ENCODE results near the gene KAT6B.
"Not testable (repeated sequence)": the region's sequence is repeated elsewhere in the genome, so short reads cannot be mapped to it uniquely, and the experiment has no call there.

KAT6B gene

DNA sequence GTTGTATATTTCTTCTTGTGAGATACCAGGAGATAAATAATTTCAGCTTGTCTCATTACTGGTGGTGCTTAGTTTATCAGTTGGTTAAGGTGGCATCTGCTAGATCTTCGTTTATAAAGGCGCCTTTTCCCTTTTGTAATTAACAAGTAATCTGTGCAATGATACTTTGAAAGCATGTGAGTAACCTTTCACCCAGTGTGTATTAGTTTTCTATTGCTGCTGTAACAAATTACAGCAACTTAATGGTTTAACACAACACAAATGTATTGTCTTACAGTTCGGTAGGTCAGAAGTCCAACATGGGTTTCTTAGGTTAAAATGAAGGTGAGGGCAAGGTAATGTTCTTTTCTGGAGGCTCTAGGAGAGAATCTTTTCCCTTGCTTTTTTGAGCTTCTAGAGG is 30.5 kb downstream of the KAT6B start:
- DNase-seq (ENCODE audit: low read depth in 1 of 2, low spot score in 1 of 2) = no peak

DNA sequence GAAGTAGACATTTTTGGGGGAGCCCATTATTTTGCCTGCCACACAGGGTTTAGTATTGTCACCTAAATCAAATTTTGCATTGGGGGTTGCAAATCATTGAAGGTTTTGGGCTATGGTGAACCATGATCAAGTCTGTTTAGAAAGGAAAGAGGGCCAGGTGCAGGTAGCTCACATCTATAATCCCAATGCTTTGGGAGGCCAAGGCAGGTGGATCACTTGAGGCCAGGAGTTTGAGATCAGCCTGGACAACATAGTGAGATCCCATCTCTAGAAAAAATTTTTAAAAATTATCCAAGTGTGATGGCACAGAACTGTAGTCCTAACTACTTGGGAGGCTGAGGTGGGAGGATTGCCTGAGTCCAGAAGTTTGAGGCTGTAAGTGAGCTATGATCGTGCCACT is 31.2 kb downstream of the KAT6B start:
- DNase-seq (ENCODE audit: low read depth in 1 of 2, low spot score in 1 of 2) = no peak

DNA sequence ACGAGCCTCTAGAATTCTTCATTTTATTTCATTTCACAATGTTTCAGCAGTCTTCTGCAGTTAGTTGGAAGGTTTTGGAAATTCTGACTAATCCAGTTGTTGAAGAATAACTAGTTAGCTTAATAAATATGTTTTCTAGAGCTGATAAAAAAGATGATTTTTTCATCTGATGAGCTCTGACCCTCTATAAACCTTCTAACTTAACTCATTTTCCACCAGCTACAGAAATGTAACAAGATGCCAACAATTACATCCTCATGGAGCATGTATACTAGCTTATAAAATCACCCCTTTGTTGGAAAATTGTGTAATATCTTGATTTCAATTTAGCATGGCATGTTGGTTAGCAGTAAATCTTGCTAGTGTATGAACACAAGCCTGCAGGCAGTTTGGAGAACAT is 33.1 kb downstream of the KAT6B start:
- DNase-seq (ENCODE audit: low read depth in 1 of 2, low spot score in 1 of 2) = no peak

DNA sequence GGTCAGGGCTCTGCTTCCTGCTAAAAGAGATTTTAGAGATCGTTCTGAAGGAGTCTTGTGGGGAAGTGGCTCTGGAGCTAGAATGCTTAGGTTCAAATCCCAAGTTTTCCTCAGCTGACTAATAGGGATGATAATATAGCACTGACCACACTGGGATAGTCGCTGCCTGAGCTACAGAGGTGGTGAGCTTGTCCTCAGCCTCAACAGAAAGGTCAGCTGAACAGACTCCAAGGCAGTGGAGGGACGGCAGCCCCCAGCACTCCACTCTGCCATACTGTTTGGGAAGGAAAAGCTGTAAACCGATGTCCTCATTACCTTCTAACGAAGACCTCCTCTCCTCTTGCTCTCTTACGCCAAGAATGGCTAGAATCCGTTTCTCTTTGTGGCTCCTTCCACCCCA is 36.2 kb downstream of the KAT6B start:
- DNase-seq (ENCODE audit: low read depth in 1 of 2, low spot score in 1 of 2) = no peak

DNA sequence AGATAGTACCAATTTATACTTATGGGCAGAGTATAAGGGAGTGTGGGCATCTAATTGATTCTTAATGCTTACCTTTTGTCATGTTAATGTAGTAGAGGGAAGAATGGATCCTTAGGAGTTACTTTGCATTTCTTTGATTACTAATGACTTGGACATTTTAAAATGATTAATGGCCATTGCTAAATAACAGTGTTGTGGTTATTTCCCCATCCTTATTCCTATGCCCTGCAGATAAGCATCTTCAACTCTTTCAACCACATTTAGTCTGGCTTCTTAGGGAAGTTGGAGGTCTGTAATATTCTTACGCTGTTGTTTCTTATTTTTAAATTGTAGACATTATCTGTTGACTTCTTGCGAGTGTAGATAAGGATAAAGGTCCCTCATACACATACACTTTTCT is 37.2 kb downstream of the KAT6B start:
- no peak for DNase-seq (ENCODE audit: low read depth in 1 of 2, low spot score in 1 of 2)

DNA sequence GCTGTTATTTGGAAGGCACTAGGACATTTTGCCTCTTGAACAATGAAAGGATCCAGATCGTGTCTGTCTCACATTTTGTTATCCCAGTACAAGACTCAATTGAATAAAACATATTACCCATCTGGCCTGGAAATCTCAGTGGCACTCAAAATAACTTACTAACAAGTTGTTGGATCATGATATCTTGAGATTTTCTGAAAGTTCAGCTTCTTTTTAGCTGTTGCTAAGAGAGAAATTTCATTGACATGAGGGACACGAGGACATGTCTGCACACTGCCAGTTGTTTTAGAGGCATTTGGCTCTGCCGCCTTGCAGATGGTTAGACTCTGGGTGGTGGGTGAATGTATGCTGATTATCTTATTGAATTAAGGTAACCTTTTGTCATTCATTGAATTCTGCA is 41.0 kb downstream of the KAT6B start:
- DNase-seq (ENCODE audit: low read depth in 1 of 2, low spot score in 1 of 2) = no peak

DNA sequence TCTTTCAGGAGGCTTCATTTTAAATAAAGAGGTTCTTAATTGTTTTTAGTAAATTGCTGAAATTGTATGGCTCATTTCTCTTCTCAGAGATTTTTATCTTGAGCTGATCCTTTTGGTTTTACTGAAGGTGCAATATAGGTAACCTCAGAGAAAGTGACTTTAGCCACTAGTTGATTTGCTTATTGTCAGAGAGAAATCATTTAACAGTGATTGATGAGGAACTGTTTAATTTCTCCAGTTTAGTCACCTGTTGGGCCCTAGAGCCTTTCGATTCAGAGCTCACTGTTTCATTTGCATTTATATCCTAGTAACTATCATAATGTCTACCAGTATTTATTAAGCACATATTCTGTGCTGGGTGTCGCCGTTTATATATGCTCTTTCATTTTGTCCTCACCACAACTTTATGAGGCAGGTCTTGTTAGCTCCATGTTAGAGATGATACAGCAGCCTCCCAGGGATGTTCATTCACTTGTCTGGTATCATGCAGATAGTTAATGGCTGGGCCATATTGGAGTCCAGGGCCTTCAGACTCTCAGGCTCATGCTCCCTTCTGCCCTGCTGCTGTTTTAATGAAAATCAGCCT is 42.1 kb downstream of the KAT6B start:
- DNase-seq (ENCODE audit: low read depth in 1 of 2, low spot score in 1 of 2) = no peak

DNA sequence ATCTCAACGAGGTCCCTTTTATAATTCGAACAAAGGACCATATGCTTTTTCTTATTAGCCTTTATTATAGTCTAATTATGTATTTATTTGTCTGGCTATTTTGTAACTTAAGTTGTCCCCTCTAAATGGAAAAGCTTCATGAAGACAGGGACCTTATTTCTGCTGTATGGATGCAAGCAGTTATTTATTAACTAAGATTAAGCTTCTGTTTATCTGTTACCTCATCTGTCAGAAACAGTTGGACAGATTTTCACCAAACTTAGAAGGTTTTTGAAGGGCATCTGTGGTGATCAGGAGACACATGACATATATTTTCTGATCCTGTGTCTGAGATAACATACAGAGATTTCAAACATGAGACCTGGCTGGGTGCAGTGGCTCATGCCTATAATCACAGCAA is 43.2 kb downstream of the KAT6B start:
- DNase-seq (ENCODE audit: low read depth in 1 of 2, low spot score in 1 of 2) = no peak

DNA sequence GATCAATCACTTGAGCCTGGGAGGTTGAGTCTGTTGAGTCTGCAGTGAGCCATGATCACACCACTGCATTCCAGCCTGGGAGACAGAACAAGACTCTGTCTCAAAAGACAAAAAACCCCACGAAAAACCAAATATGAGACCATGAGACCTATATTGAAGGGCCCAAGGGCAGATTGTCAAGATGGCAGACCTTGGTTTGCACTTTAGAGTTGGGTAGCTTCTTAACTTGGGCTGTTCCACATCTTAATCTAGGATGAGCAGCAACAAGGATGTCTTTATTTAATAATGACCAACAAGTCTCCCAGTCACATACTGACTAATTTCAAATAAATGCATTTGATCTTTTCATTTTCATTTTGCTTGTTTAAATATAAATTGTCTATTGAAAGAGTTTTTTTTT is 43.8 kb downstream of the KAT6B start:
- no peak for DNase-seq (ENCODE audit: low read depth in 1 of 2, low spot score in 1 of 2)

DNA sequence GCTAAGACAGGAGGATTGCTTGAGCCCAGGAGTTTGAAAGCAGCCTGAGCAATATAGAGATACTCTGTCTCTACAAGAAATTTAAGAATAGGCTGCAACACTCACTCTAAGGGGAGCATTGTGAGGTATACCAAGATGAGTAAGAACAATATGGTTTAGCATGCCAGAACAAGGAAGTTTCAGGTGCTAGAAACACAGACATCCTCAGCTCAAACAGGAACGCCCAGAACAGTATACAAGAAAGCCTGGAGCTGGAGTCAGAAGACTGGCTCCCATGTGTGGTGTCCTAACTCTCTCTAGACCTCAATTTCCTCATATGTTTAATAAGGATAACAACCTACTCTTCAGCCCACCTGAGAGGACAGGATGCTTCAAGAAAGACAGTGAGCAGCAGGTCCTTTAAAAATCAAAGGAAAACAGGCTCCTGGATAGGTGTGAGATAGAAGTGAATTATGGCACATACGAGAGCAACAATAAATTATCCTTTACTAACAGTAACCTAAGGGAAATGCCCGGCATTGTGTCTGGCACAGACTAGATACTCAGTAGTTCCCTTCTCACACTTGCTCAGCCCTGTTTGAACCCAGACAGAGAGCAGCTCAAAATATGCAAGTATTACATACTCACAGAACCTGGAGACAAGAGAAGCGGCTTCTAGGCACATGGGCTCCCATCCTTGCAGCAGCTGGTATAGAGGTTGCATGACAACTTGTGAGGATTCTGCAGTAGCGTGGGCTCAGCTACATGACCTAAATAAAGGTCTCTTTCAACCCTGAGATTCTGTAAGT is 45.4 kb downstream of the KAT6B start:
- DNase-seq (ENCODE audit: low read depth in 1 of 2, low spot score in 1 of 2) = no peak

DNA sequence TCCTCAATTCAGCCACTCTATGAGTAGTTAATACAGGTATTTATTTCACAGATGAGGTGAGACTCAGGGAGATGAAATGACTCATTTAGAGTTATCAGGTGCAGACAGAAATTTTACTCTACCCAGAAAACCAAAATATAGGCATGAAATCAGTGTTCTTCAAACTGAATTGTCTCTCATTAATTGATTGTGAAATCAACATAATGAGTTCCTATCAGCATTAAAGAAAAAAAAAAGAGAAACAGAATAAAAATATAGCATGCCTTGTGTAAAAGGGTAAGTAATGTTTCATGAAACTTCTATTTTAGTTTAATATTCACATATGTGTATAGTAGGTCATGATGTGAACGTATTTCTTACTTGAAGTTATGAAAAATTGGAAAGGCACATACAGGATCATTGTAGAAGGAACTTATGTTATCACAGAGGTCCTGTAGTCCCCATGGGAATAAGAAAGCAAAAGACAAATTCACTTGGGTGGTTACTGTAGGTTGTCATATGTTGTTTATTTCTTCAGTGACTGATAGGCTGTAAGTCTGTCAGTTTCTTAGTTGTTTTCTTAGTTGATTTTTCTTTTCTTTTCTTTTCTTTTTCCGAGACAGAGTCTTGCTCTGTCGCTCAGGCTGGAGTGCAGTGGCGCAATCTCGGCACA is 47.5 kb downstream of the KAT6B start:
- no peak for DNase-seq (ENCODE audit: low read depth in 1 of 2, low spot score in 1 of 2)

DNA sequence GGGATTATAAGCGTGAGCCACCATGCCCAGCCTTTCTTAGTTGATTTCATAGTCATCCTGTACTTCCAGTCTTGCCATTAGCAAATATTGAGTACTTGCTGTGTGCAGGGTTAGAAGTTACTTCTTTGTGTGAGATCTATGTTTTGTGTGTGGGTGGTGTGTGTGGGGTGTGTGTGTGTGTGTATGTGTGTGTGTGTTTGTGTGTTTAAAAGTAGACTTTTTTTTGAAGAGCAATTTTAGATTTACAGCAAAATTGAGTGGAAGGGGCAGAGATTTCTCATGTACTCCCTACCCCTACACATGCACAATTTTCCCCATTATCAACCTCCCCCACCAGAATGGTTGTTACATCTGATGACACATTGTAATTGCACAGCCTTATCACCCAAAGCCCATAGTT is 48.2 kb downstream of the KAT6B start:
- DNase-seq (ENCODE audit: low read depth in 1 of 2, low spot score in 1 of 2) = no peak

DNA sequence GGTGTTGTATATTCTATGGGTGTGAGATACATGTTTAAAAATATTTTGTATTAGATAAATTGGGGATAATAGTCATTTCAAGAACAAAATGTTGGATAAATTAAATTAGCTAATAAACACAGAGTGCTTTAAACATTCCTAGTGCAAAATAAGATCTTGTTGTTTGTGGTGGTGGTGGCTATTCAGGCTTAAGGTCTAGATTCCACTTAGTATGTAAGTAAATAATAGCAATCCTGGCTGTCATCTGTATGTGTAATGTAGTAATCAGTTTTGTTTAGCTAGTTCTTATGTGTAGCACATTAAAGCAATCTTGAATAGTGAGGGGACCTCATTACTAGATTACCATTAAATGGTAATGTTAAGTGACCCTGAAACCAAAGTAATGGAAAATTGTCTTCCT is 48.7 kb downstream of the KAT6B start:
- DNase-seq (ENCODE audit: low read depth in 1 of 2, low spot score in 1 of 2) = no peak

DNA sequence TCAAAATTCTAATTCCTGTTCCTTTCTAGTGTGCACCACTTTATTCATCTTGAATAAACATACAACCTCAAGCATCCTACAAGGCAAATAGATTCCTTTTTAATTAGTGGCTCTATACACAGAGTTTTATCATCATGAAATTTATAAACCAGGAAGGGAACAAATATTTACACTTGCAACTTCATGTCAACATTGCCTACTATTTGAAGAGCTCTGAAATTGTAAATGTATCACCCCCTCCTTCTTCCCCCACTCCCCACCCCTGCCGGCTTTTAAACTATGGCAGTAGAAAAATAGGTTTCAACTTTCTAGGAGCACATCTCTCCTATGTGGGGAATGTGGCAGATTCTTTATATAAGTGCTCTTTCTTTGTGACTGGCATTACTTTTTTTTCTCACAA is 49.6 kb downstream of the KAT6B start:
- no peak for DNase-seq (ENCODE audit: low read depth in 1 of 2, low spot score in 1 of 2)

DNA sequence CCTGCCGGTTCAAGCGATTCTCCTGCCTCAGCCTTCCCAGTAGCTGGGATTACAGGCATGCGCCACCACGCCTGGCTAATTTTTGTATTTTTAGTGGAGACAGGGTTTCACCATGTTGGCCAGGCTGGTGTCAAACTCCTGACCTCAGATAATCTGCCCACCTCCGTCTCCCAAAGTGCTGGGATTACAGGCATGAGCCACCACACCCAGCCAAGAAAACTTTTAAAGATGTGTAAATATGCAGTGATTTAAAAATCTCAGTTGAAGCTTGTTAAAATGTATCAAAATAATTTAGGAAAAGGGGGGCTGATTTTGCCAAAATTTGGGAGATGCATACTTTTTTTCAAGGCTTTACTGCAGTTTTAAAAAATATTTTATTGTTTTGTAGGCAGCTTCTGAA is 50.7 kb downstream of the KAT6B start:
- DNase-seq (ENCODE audit: low read depth in 1 of 2, low spot score in 1 of 2) = not testable (repeated sequence)

DNA sequence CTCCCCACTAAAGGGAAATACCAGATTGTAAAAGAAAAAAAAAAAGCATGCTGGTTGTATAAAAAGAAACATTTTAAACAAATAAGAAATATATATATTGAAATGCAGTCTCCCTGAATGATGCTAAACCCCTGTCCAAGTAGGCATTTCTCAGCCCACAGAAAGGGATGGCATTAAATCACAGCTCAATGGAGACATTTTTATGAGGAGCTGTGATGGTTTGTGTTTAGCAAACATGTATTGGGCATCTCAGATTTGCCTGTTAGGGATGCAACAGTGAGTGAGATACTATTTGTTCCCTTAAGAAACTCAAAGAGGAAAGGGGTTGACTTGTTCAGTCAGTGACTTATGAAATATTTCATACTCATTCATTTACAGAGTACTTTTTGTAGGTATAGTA is 51.5 kb downstream of the KAT6B start:
- DNase-seq (ENCODE audit: low read depth in 1 of 2, low spot score in 1 of 2) = no peak

DNA sequence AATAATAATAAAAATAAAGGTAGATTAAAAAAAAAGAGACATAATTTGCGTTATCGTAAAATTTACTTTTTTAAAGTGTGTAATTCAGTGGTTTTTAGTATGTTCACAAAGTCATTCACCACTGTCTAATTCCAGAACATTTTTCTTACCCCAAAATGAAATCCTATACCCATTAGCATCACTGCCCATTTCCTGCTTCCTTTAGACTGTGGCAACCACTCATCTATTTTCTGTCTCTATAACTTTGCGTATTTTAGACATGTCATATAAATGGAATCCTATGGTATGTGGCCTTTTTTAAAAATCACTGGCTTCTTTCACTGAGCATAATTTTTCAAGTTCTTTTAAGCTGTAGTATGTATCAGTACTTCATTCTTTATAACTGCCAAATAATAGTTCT is 53.6 kb downstream of the KAT6B start:
- no peak for DNase-seq (ENCODE audit: low read depth in 1 of 2, low spot score in 1 of 2)

DNA sequence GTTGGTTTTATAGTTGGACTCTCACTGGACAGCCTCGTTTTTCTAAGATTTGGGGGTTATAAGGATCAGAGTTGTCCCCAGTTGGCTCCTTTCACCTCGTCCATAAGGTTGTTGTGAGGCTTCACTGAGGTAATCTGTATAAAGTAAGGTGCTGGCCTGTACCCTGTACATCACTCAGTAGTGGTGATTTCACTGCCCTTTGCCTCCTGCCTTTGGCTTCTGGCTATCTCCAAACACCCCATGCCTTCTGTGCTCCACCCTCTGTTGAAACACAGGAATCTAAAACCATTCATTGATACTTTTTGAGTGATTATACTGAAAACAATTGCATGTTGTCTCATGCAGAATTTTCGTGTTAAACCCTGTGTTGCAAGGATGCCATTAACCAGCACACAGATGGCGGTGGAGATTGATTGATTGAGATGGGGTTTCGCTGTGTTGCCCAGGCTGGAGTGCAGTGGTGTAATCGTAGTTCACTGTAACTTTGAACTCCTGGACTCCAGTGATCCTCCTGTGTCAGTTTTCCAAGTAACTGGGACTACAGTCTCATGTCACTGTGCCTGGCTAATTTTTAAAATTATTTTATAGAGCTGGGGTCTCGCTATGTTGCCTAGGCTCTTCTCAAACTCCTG is 55.0 kb downstream of the KAT6B start:
- DNase-seq (ENCODE audit: low read depth in 1 of 2, low spot score in 1 of 2) = no peak

DNA sequence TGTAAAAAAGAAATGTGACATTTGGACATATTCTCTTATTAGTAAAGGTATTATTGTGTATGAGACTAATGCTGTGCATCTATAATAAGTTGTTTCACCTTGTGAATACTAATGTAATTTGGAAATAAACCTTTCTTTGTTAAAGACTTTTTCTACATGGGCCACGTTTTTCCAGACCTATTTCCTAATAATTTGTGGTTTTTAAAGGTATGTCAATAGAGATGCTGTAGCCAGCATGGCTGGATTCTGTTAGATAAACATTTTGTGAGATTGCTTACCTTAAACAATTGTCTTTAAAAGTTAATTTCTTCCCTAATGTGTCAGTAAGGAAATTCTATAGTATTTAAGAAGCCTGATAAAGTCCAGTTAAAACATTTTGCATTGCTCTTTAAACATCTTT is 56.0 kb downstream of the KAT6B start:
- no peak for DNase-seq (ENCODE audit: low read depth in 1 of 2, low spot score in 1 of 2)

DNA sequence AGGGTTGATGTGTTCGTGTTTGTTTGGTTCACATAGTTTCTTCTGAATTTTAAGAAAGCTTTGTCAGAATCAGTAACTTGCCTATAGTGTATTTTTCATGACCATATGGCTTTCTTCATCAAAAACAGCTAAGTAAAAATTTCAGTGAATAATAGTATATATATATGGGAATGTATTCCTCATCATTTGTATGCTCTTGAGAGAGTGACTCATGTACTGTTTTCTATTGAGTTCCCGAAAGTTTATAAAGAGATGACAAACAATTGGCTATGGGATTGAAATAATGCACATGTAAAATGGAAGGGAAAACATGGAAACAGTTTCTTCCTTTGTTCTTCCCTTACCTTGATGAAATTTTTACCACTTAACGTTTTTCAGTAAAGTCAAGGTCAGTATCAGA is 56.4 kb downstream of the KAT6B start:
- no peak for DNase-seq (ENCODE audit: low read depth in 1 of 2, low spot score in 1 of 2)

DNA sequence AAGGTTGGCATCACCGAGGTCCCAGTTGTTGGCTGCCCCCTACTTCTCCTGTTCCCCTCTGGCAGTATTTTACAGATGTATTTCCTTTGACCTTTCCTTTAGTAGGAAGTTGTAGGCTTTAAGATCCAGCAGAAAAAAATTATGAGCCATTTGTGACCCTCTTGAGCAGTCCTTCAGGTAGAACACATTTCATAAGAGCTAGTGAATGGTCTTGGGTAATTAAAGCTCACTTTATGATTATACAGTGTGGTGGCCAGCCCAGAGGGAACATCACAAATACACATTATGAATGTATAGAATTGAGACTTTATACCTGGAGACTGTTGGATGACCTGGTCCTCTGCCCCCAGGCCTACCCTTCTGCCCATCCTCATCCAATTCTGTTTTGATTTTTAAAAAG is 57.0 kb downstream of the KAT6B start:
- no peak for DNase-seq (ENCODE audit: low read depth in 1 of 2, low spot score in 1 of 2)

DNA sequence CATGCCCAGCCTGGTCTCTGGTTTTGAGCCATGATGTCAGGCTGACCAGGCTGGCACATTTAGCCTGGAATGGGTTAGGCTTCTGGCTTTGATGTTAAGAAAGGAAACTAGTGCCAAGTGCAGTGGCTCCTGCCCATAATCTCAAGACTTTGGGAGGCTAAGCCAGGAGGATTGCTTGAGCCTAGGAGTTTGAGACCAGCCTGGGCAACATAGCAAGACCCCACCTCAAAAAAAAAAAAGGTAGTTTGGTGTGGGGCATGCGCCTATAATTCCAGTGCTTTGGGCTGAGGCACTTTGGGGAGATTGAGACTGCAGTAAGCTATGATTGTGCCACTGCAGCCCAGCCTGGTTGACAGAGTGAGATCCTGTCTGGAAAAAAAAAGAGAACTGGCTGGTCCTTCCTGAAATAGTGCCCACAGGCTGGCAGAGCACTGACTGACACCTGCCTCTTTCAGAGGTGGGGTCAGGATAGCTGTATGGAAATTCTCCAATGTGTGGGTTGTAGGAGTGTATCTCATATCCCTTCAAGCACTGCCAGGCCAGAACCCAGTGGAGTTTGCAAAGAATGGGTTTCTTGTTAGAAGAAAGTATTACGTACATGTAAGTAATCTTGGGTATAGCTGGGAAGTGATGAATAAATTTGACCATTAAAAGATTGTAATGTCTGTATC is 61.3 kb downstream of the KAT6B start:
- no peak for DNase-seq (ENCODE audit: low read depth in 1 of 2, low spot score in 1 of 2)

All from activated CD4-positive, alpha-beta T cell treated with anti-CD3 and anti-CD28 coated beads, Interleukin-2, amount 50 U/mL, for 24 hours (primary cell).